Esophagus muscularis mucosa (tissue), 4 donors: ENCODE data around the gene CBX4. TPM values are rescaled to one million over a fixed set of nuclear protein-coding genes. Genes with fewer than 3 reads are reported as not detected.

ENCODE experiments used
- DNase-seq: peaks from one replicate; pipeline ENCODE4 v3.0.0-alpha.2; 2017; ENCODE audit errors: extremely low spot score
- H3K27ac ChIP-seq, 4 donors: fragments of 200-600 bp; sonication (generic); replicated peaks in 1 of 4; 1 replicate in 3 of 4; 2 replicates in 1 of 4; pipeline ENCODE4 v1.5.1; 2016 to 2019; ENCODE audit warnings: mild to moderate bottlenecking in 1 of 4
- H3K27me3 ChIP-seq, 4 donors: fragments of 200-600 bp; sonication (generic); one replicate each; pipeline versions ENCODE4 v1.5.1 to v1.6.0; 2016 to 2019
- H3K36me3 ChIP-seq, 4 donors: fragments of 200-600 bp; sonication (generic); one replicate each; pipeline ENCODE4 v1.5.1; 2016 to 2019
- H3K4me1 ChIP-seq, 4 donors: fragments of 200-600 bp; sonication (generic); one replicate each; pipeline ENCODE4 v1.5.1; 2016 to 2019
- H3K4me3 ChIP-seq, 4 donors: fragments of 200-600 bp; sonication (generic); 1 replicate in 2 of 4; 2 replicates in 2 of 4; pipeline ENCODE4 v1.5.1; 2016 to 2019; ENCODE audit warnings: mild to moderate bottlenecking in 4 of 4, moderate library complexity in 1 of 4
- H3K9me3 ChIP-seq, 4 donors: fragments of 200-600 bp; sonication (generic); 1 replicate in 3 of 4; 2 replicates in 1 of 4; pipeline ENCODE4 v1.5.1; 2016 to 2019
- CTCF ChIP-seq, 3 experiments: fragments of 200-600 bp in 2 of 3; fragments of 450-650 bp in 1 of 3; sonication (generic) in 2 of 3; IDR thresholded peaks; one replicate each; pipeline ENCODE4 v1.5.1; 2017 to 2019; ENCODE audit warnings: antibody characterized with exemption in 3 of 3, mild to moderate bottlenecking in 2 of 3, moderate library complexity in 1 of 3
- EP300 ChIP-seq: sonication (generic); formaldehyde crosslinking; IDR thresholded peaks from one replicate; pipeline ENCODE4 v1.6.1; 2017; ENCODE audit warnings: antibody characterized with exemption
- POLR2A ChIP-seq: fragments of 450-650 bp; IDR thresholded peaks from one replicate; pipeline ENCODE4 v1.6.1; 2017; ENCODE audit warnings: antibody characterized with exemption, moderate library complexity, mild to moderate bottlenecking, low read depth
- POLR2AphosphoS5 ChIP-seq, 2 donors: sonication (generic); formaldehyde crosslinking; IDR thresholded peaks; one replicate each; pipeline ENCODE4 v1.6.1; 2017; ENCODE audit warnings: antibody characterized with exemption in 2 of 2
- WGBS: methylation state at CpG from one replicate; pipeline ENCODE4 v1.1.5; 2018; 5-methylcytosine and 5-hydroxymethylcytosine counted together
- intact Hi-C: fragments of 100-400 bp; cut with DNase I; formaldehyde crosslinking; loops from one replicate; pipeline ENCODE4 v1.15.1; 2023
- total RNA-seq, 4 donors: library from RNA; depleted of rRNA; stranded (reverse); fragments of >200 nt; gene quantifications; one replicate each; pipeline versions ENCODE4 v1.1.0 to v1.2.1, GENCODE V29; 2016

Gene CBX4
- total RNA-seq, 4 donors from 2014 or later = 6.6 to 14.1 (median 12.3) TPM

- TF ChIP-seq EP300 (no peak), POLR2AphosphoS5 (IDR thresholded peaks at IDR 0.05) (peak in 1 of 2 donors; percentile 19)
- WGBS = 47% methylated on average over 7 of the region's 7 CpGs
- DNase-seq = no peak
- intact Hi-C loops = loop anchor here (2.0 kb wide), 1 partner anchor 145 kb away; no protein-coding TSS in a partner anchor
- H3K36me3 ChIP-seq = no peaks in the 10 kb centered on the region
- peak overlapping the region in 2 of 4 donors; percentile 55 to 62 for H3K4me3 ChIP-seq
- H3K9me3 ChIP-seq = peaks cover 0 to 2% (median 0%) of the 10 kb centered on the region in 4 donors
- H3K4me1 ChIP-seq = peaks cover 40 to 49% (median 47%) of the 10 kb centered on the region in 4 donors
- peaks cover 19 to 49% (median 32%) of the 10 kb centered on the region in 4 donors for H3K27me3 ChIP-seq
- peak overlapping the region; percentile 19 to 64 (median 55) for H3K27ac ChIP-seq
Measured at GRCh38 chr17:79845601-79845949, 6.3 kb upstream of the CBX4 start.

- DNase-seq = no peak
- peaks cover 45 to 55% (median 53%) of the 10 kb centered on the region in 4 donors for H3K4me1 ChIP-seq
- 11% methylated on average over 26 of the region's 38 CpGs for WGBS
- TF ChIP-seq POLR2A = no peak
- peak; percentile 58 to 83 (median 69) for TF ChIP-seq CTCF (IDR thresholded peaks at IDR 0.05)
- TF ChIP-seq POLR2AphosphoS5 (IDR thresholded peaks at IDR 0.05) = peak in 1 of 2 donors; percentile 22
- no peak for TF ChIP-seq EP300
- H3K36me3 ChIP-seq = no peaks in the 10 kb centered on the region
- peaks cover 0 to 6% (median 0%) of the 10 kb centered on the region in 4 donors for H3K9me3 ChIP-seq
- intact Hi-C loops = loop anchor here (2.0 kb wide), 1 partner anchor 146 kb away; no protein-coding TSS in a partner anchor
- H3K4me3 ChIP-seq = peak overlapping the region; percentile 55 to 73 (median 60)
- peaks cover 19 to 52% (median 37%) of the 10 kb centered on the region in 4 donors for H3K27me3 ChIP-seq
- peak overlapping the region; percentile 19 to 64 (median 55) for H3K27ac ChIP-seq
Measured at GRCh38 chr17:79844869-79845600, 5.8 kb upstream of the CBX4 start.

- H3K27me3 ChIP-seq = peaks cover 23 to 51% (median 41%) of the 10 kb centered on the region in 4 donors
- H3K36me3 ChIP-seq = no peaks in the 10 kb centered on the region
- intact Hi-C loops = loop anchor here (2.0 kb wide), 1 partner anchor 147 kb away; no protein-coding TSS in a partner anchor
- no peak for DNase-seq
- under 1% methylated on average over 15 of the region's 89 CpGs for WGBS
- no peak for TF ChIP-seq POLR2A
- TF ChIP-seq CTCF (IDR thresholded peaks at IDR 0.05) = no peak
- peak; percentile 52 to 63 for TF ChIP-seq POLR2AphosphoS5 (IDR thresholded peaks at IDR 0.05)
- peaks cover 0 to 6% (median 0%) of the 10 kb centered on the region in 4 donors for H3K9me3 ChIP-seq
- peak overlapping the region; percentile 55 to 73 (median 60) for H3K4me3 ChIP-seq
- H3K4me1 ChIP-seq = peaks cover 50 to 61% (median 59%) of the 10 kb centered on the region in 4 donors
- peak overlapping the region in 3 of 4 donors; percentile 19 to 64 (median 62) for H3K27ac ChIP-seq
Measured at GRCh38 chr17:79843816-79844800, 4.9 kb upstream of the CBX4 start.

GRCh38 chr17:79843474-79843815, 4.2 kb upstream of the CBX4 start:
- no peaks in the 10 kb centered on the region for H3K36me3 ChIP-seq
- peak overlapping the region in 1 of 4 donors; percentile 62 for H3K27ac ChIP-seq
- peaks cover 0 to 6% (median 0%) of the 10 kb centered on the region in 4 donors for H3K9me3 ChIP-seq
- 1% methylated on average over 14 of the region's 39 CpGs for WGBS
- H3K4me1 ChIP-seq = peaks cover 50 to 61% (median 59%) of the 10 kb centered on the region in 4 donors
- intact Hi-C loops = no loop called here
- TF ChIP-seq POLR2AphosphoS5 (IDR thresholded peaks at IDR 0.05) (no peak), CTCF (IDR thresholded peaks at IDR 0.05) (no peak), POLR2A (no peak), EP300 (no peak)
- DNase-seq = no peak
- peak overlapping the region; percentile 55 to 73 (median 60) for H3K4me3 ChIP-seq
- H3K27me3 ChIP-seq = peaks cover 23 to 51% (median 41%) of the 10 kb centered on the region in 4 donors
